IMR-90 (cell line): Measurements from ENCODE around the gene GLCCI1. TPM values are rescaled to one million over a fixed set of nuclear protein-coding genes. Genes with fewer than 3 reads are reported as not detected.

Experiments
- ATAC-seq: fragments of 200-7000 bp; cut with Tn5 transposase; 2 replicates; pipeline ENCODE4 v1.9.1; 2020; ENCODE audit warnings: low read depth, mild to moderate bottlenecking, moderate library complexity
- BruUV-seq: library from RNA; stranded (reverse); fragments of 400-500 nt; replicated peaks from 2 replicates; lab custom pipeline; 2021; lab: Mats Ljungman, UMichigan
- CTCF ChIA-PET: fragments of 300-600 bp; formaldehyde crosslinking; extraction: SDS; loops from one replicate; lab custom pipeline; 2021; ENCODE audit warnings: antibody characterized with exemption; lab: Yijun Ruan, JAX
- POLR2A ChIA-PET: fragments of 300-600 bp; sonication (Branson Sonifier 250); formaldehyde crosslinking; loops from one replicate; lab custom pipeline; 2022; ENCODE audit warnings: antibody characterized with exemption; ENCODE audit not compliant: unreplicated experiment; lab: Charles Lee
- DNase-seq: peaks from one replicate; pipeline ENCODE4 v3.0.0; 2013
- H2AFZ ChIP-seq: replicated peaks from 2 replicates; pipeline ENCODE3; 2013; ENCODE audit warnings: low read length, mild to moderate bottlenecking; ENCODE audit not compliant: poor library complexity
- H2AK5ac ChIP-seq: 2 replicates; pipeline ENCODE4 v1.6.1; 2013; ENCODE audit warnings: low read depth, low read length, inconsistent platforms
- H2AK9ac ChIP-seq: replicated peaks from 2 replicates; pipeline ENCODE3; 2013; ENCODE audit warnings: mild to moderate bottlenecking, low read depth, low read length, moderate library complexity; ENCODE audit not compliant: poor library complexity
- H2BK120ac ChIP-seq: 2 replicates; pipeline ENCODE4 v1.6.1; 2013; ENCODE audit warnings: low read depth, low read length, inconsistent platforms
- H2BK15ac ChIP-seq: 3 replicates; pipeline ENCODE4 v1.6.1; 2013; ENCODE audit warnings: low read depth, low read length, inconsistent platforms
- H2BK20ac ChIP-seq: 2 replicates; pipeline ENCODE4 v1.6.1; 2013; ENCODE audit warnings: low read depth, mild to moderate bottlenecking, inconsistent platforms, low read length, moderate library complexity
- H2BK5ac ChIP-seq: 2 replicates; pipeline ENCODE4 v1.6.1; 2013; ENCODE audit warnings: mild to moderate bottlenecking, low read depth, low read length, inconsistent platforms; ENCODE audit not compliant: poor library complexity, severe bottlenecking
- H3K14ac ChIP-seq: replicated peaks from 2 replicates; pipeline ENCODE4 v1.6.1; 2013; ENCODE audit warnings: low read depth, low read length, inconsistent platforms
- H3K18ac ChIP-seq: 2 replicates; pipeline ENCODE4 v1.6.1; 2013; ENCODE audit warnings: low read depth, low read length, control low read depth
- H3K23ac ChIP-seq: 2 replicates; pipeline ENCODE4 v1.6.1; 2013; ENCODE audit warnings: low read depth, low read length, inconsistent platforms
- H3K27ac ChIP-seq: 2 replicates; pipeline ENCODE4 v1.5.1; 2013; ENCODE audit warnings: mild to moderate bottlenecking, control low read depth, low read length; ENCODE audit not compliant: insufficient read depth
- H3K27me3 ChIP-seq: 2 replicates; pipeline ENCODE4 v1.6.1; 2013; ENCODE audit warnings: low read length; ENCODE audit not compliant: control insufficient read depth, insufficient read depth
- H3K36me3 ChIP-seq: 2 replicates; pipeline ENCODE4 v1.6.1; 2013; ENCODE audit warnings: low read length, mixed read lengths; ENCODE audit not compliant: control insufficient read depth, insufficient read depth
- H3K4ac ChIP-seq: 2 replicates; pipeline ENCODE4 v1.6.1; 2013; ENCODE audit warnings: low read depth, low read length, inconsistent platforms
- H3K4me1 ChIP-seq: 2 replicates; pipeline ENCODE4 v1.6.1; 2013; ENCODE audit warnings: low read length, mixed read lengths; ENCODE audit not compliant: control insufficient read depth, insufficient read depth
- H3K4me2 ChIP-seq: 2 replicates; pipeline ENCODE4 v1.6.1; 2013; ENCODE audit warnings: low read depth, mild to moderate bottlenecking, control low read depth, low read length, moderate library complexity
- H3K4me3 ChIP-seq: 2 replicates; pipeline ENCODE4 v1.5.1; 2013; ENCODE audit warnings: low read depth, mild to moderate bottlenecking, control low read depth, low read length, moderate library complexity; ENCODE audit not compliant: insufficient read depth
- H3K56ac ChIP-seq: 2 replicates; pipeline ENCODE4 v1.6.1; 2013; ENCODE audit warnings: low read length, inconsistent platforms; ENCODE audit not compliant: insufficient read depth; ENCODE audit errors: extremely low read depth
- H3K79me1 ChIP-seq, 2 experiments: 2 replicates each; pipeline ENCODE4 v1.6.1; 2013; ENCODE audit warnings: low read length in 2 of 2, inconsistent platforms in 1 of 2, low read depth in 1 of 2
- H3K9ac ChIP-seq: 2 replicates; pipeline ENCODE4 v1.6.1; 2013; ENCODE audit warnings: low read depth, low read length, control low read depth
- H3K9me1 ChIP-seq: 2 replicates; pipeline ENCODE4 v1.6.1; 2013; ENCODE audit warnings: low read length, inconsistent platforms; ENCODE audit not compliant: insufficient read depth
- H3K9me3 ChIP-seq: 2 replicates; pipeline ENCODE4 v1.6.1; 2013; ENCODE audit warnings: low read length; ENCODE audit not compliant: control insufficient read depth, insufficient read depth
- H4K20me1 ChIP-seq: 2 replicates; pipeline ENCODE4 v1.6.1; 2013; ENCODE audit warnings: low read length, inconsistent platforms; ENCODE audit not compliant: insufficient read depth
- H4K5ac ChIP-seq: 2 replicates; pipeline ENCODE4 v1.6.1; 2013; ENCODE audit warnings: mild to moderate bottlenecking, low read depth, low read length, control low read depth
- H4K8ac ChIP-seq, 2 experiments: 2 replicates each; pipeline ENCODE4 v1.6.1; 2013; ENCODE audit warnings: low read depth in 2 of 2, low read length in 2 of 2, control low read depth in 1 of 2, inconsistent platforms in 1 of 2
- H4K91ac ChIP-seq: 2 replicates; pipeline ENCODE4 v1.6.1; 2013; ENCODE audit warnings: low read depth, low read length, inconsistent platforms; ENCODE audit not compliant: insufficient read depth
- BHLHE40 ChIP-seq: fragments of 150-350 bp; IDR thresholded peaks from 2 replicates; pipeline ENCODE4 v1.6.1; 2016; ENCODE audit warnings: mild to moderate bottlenecking, low read depth, low read length
- CEBPB ChIP-seq: IDR thresholded peaks from 2 replicates; pipeline ENCODE4 v1.6.1; 2012; ENCODE audit warnings: low read depth, low read length, improper control_type of control experiment
- CHD1 ChIP-seq: IDR thresholded peaks from 2 replicates; pipeline ENCODE4 v1.6.1; 2012; ENCODE audit warnings: low read depth, low read length, improper control_type of control experiment
- FOS ChIP-seq: fragments of 150-350 bp; IDR thresholded peaks from 2 replicates; pipeline ENCODE4 v1.6.1; 2016; ENCODE audit warnings: low read depth, low read length
- MAFK ChIP-seq: IDR thresholded peaks from 2 replicates; pipeline ENCODE4 v1.6.1; 2012; ENCODE audit warnings: low read depth, low read length, improper control_type of control experiment
- MXI1 ChIP-seq: IDR thresholded peaks from 2 replicates; pipeline ENCODE4 v1.6.1; 2012; ENCODE audit warnings: low read depth, mild to moderate bottlenecking, low read length, moderate library complexity, borderline replicate concordance
- RAD21 ChIP-seq: IDR thresholded peaks from 2 replicates; pipeline ENCODE4 v1.6.1; 2012; ENCODE audit warnings: low read length, improper control_type of control experiment
- SMC3 ChIP-seq: fragments of 150-350 bp; IDR thresholded peaks from 2 replicates; pipeline ENCODE4 v1.6.1; 2016; ENCODE audit warnings: low read depth, mild to moderate bottlenecking, antibody characterized with exemption, low read length, moderate library complexity
- dilution Hi-C: fragments of 300-500 bp; cut with HindIII; formaldehyde crosslinking; loops from one replicate; pipeline ENCODE4 v1.14.3; 2018; ENCODE audit warnings: low sequenced_read_pairs; ENCODE audit not compliant: unreplicated experiment
- in situ Hi-C: fragments of 300-500 bp; cut with MboI; formaldehyde crosslinking; loops from 3 replicates; pipeline ENCODE4 v1.14.3; 2019; ENCODE audit warnings: low sequenced_read_pairs, inconsistent platforms, mixed read lengths
- intact Hi-C: fragments of 100-400 bp; cut with micrococcal nuclease; formaldehyde crosslinking; loops from 2 replicates; pipeline ENCODE4 v1.10.0; 2022
- polyA plus RNA-seq, 3 experiments: library from polyadenylated mRNA; depleted of rRNA; stranded (reverse); fragments of >200 nt; gene quantifications; 2 replicates each; pipeline ENCODE4 v1.2.3, GENCODE V29; 2012; ENCODE audit warnings: low replicate concordance in 1 of 3
- total RNA-seq: library from RNA; depleted of rRNA; stranded (reverse); fragments of >200 nt; gene quantifications from 2 replicates; pipeline ENCODE4 v1.2.3, GENCODE V29; 2012

The GLCCI1 gene
- total and polyA plus RNA-seq, 2 of the 4 experiments (the other 2 are of a cell fraction) = 4.1 to 6.2 TPM

- ChIA-PET POLR2A (no interaction called here), CTCF (interaction anchor here (1.0 to 1.5 kb wide), 2 partner anchors 9 to 18 kb away, joined by 3 to 4 read pairs; no protein-coding TSS in a partner anchor)
- H3K4me1 ChIP-seq = no peaks in the 10 kb centered on the region
- ATAC-seq (no peak), DNase-seq (no peak)
- no peak overlapping the region for H4K8ac ChIP-seq
- H3K14ac ChIP-seq = no peak overlapping the region
- H3K9me1 ChIP-seq = no peaks in the 10 kb centered on the region
- no peak overlapping the region for H3K23ac ChIP-seq
- no peak overlapping the region for H3K56ac ChIP-seq
- no peak overlapping the region for H3K9ac ChIP-seq
- dilution Hi-C loops (no loop called here), in situ Hi-C loops (no loop called here), intact Hi-C loops (no loop called here)
- no peak overlapping the region for H2BK20ac ChIP-seq
- no TSS peak for BruUV-seq
- no peak overlapping the region for H2AK9ac ChIP-seq
- H2BK15ac ChIP-seq = no peak overlapping the region
- no peak overlapping the region for H3K4ac ChIP-seq
- H3K79me1 ChIP-seq = peaks cover 7 to 15% of the 10 kb centered on the region in 2 experiments
- H4K91ac ChIP-seq = no peak overlapping the region
- no peaks in the 10 kb centered on the region for H3K27me3 ChIP-seq
- no peaks in the 10 kb centered on the region for H3K36me3 ChIP-seq
- H2AFZ ChIP-seq = no peak overlapping the region
- H4K20me1 ChIP-seq = no peaks in the 10 kb centered on the region
- no peak overlapping the region for H2AK5ac ChIP-seq
- no peak overlapping the region for H3K18ac ChIP-seq
- H2BK120ac ChIP-seq = no peak overlapping the region
- H4K5ac ChIP-seq = no peak overlapping the region
- H3K27ac ChIP-seq = no peak overlapping the region
- no peak overlapping the region for H2BK5ac ChIP-seq
- H3K4me3 ChIP-seq = no peak overlapping the region
- TF ChIP-seq RAD21 (no peak), SMC3 (no peak), MXI1 (no peak), CEBPB (no peak), CHD1 (no peak), BHLHE40 (no peak), FOS (no peak), MAFK (no peak)
- H3K9me3 ChIP-seq = peaks cover 2% of the 10 kb centered on the region; the same call in 1 of the 2 replicates
- H3K4me2 ChIP-seq = no peak overlapping the region
Observed at GRCh38 chr7:7988706-7989105, 20.1 kb downstream of the GLCCI1 start.
